Colonic mucosa (tissue), 4 donors: ENCODE results near the gene HOXA4. TPM values are rescaled to one million over a fixed set of nuclear protein-coding genes. Genes with fewer than 3 reads are reported as not detected.
A peak's percentile ranks its signal among the peaks of the same experiment; 100 is the strongest.

Experiments used
- DNase-seq: peaks from one replicate; pipeline ENCODE4 v3.0.0-alpha.2; 2020
- H3K27ac ChIP-seq: fragments of 200-600 bp; one replicate; pipeline ENCODE4 v1.8.0; 2021
- H3K27me3 ChIP-seq: fragments of 200-600 bp; one replicate; pipeline ENCODE4 v1.8.0; 2021
- H3K36me3 ChIP-seq: fragments of 200-600 bp; one replicate; pipeline ENCODE4 v1.8.0; 2021
- H3K4me1 ChIP-seq: fragments of 200-600 bp; one replicate; pipeline ENCODE4 v1.8.0; 2021; ENCODE audit warnings: mild to moderate bottlenecking
- H3K4me3 ChIP-seq: fragments of 200-600 bp; one replicate; pipeline ENCODE4 v1.8.0; 2021
- H3K9ac ChIP-seq, 2 donors: one replicate each; pipeline ENCODE4 v1.7.0; 2013; ENCODE audit warnings: control low read depth in 2 of 2, low read depth in 2 of 2, low read length in 2 of 2
- H3K9me3 ChIP-seq: fragments of 200-600 bp; one replicate; pipeline ENCODE4 v1.8.0; 2021
- CTCF ChIP-seq: fragments of 200-600 bp; IDR thresholded peaks from one replicate; pipeline ENCODE4 v1.8.0; 2022; ENCODE audit warnings: antibody characterized with exemption, mild to moderate bottlenecking
- intact Hi-C: fragments of 100-400 bp; cut with DNase I; formaldehyde crosslinking; loops from one replicate; pipeline ENCODE4 v1.14.1; 2022
- total RNA-seq, 2 donors: library from RNA; stranded (reverse); fragmentation: NEBNext Ultra II Directional in 1 of 2; extraction: Animal tissue kit (Norgen Biotek cat#: 25700) in 1 of 2; gene quantifications; one replicate each; pipeline ENCODE4 v1.2.1, GENCODE V29; 2021
- donor health status: healthy.
- donor health status: DM: no; HTN: no; CAD: no.
- donor health status: DM: no; HTN: no; CAD: no.

Gene HOXA4
- total RNA-seq, 2 donors from 2014 or later, result 3.3 to 4.5 TPM

GRCh38 chr7:27095050-27095896 is 35.3 kb downstream of the HOXA4 start:
- Histone ChIP-seq H3K4me1 (peaks cover 11% of the 10 kb centered on the region), H3K27ac (no peak overlapping the region), H3K36me3 (no peaks in the 10 kb centered on the region), H3K27me3 (no peaks in the 10 kb centered on the region), H3K9ac (peak overlapping the region; percentile 66 to 74), H3K9me3 (no peaks in the 10 kb centered on the region), H3K4me3 (peak overlapping the region; percentile 74)
- no peak for TF ChIP-seq CTCF
- DNase-seq, result no peak
- intact Hi-C loops, result loop anchor here (5.0 to 10.0 kb wide), 2 partner anchors 233 to 720 kb away; partner anchors contain the start of gene SKAP2

GRCh38 chr7:27094304-27095049 is 36.1 kb downstream of the HOXA4 start:
- no peak for TF ChIP-seq CTCF
- no peak for DNase-seq
- Histone ChIP-seq H3K9ac (no peak overlapping the region), H3K27ac (no peak overlapping the region), H3K36me3 (no peaks in the 10 kb centered on the region), H3K9me3 (no peaks in the 10 kb centered on the region), H3K4me1 (peaks cover 6% of the 10 kb centered on the region), H3K4me3 (no peak overlapping the region), H3K27me3 (no peaks in the 10 kb centered on the region)
- intact Hi-C loops, result loop anchor here (5.0 to 10.0 kb wide), 2 partner anchors 232 to 720 kb away; partner anchors contain the start of gene SKAP2

- intact Hi-C loops, result loop anchor here (10.0 kb wide), 1 partner anchor 719 kb away; no protein-coding TSS in a partner anchor
- Histone ChIP-seq H3K9me3 (no peaks in the 10 kb centered on the region), H3K4me3 (no peak overlapping the region), H3K27me3 (peaks cover under 1% of the 10 kb centered on the region), H3K9ac (no peak overlapping the region), H3K27ac (no peak overlapping the region), H3K36me3 (no peaks in the 10 kb centered on the region), H3K4me1 (peaks cover 5% of the 10 kb centered on the region)
- TF ChIP-seq CTCF, result no peak
- no peak for DNase-seq
Observed at GRCh38 chr7:27093184-27093895, 37.2 kb downstream of the HOXA4 start.

- intact Hi-C loops, result loop anchor here (10.0 kb wide), 1 partner anchor 718 kb away; no protein-coding TSS in a partner anchor
- Histone ChIP-seq H3K4me1 (peaks cover under 1% of the 10 kb centered on the region), H3K9me3 (no peaks in the 10 kb centered on the region), H3K27me3 (peaks cover 7% of the 10 kb centered on the region), H3K27ac (no peak overlapping the region), H3K9ac (no peak overlapping the region), H3K36me3 (no peaks in the 10 kb centered on the region), H3K4me3 (no peak overlapping the region)
- no peak for DNase-seq
- TF ChIP-seq CTCF, result no peak
Observed at GRCh38 chr7:27092819-27093110, 37.8 kb downstream of the HOXA4 start.
